GM12873 (cell line): Measurements from ENCODE around the gene OR10J4.

Experiments
- CTCF ChIP-seq: IDR thresholded peaks from 2 replicates; pipeline ENCODE4 v1.5.1; 2012; ENCODE audit warnings: low read depth, mild to moderate bottlenecking, moderate library complexity, low read length, control low read depth; ENCODE audit not compliant: insufficient read depth; ENCODE audit errors: missing control alignments

Gene OR10J4

DNA sequence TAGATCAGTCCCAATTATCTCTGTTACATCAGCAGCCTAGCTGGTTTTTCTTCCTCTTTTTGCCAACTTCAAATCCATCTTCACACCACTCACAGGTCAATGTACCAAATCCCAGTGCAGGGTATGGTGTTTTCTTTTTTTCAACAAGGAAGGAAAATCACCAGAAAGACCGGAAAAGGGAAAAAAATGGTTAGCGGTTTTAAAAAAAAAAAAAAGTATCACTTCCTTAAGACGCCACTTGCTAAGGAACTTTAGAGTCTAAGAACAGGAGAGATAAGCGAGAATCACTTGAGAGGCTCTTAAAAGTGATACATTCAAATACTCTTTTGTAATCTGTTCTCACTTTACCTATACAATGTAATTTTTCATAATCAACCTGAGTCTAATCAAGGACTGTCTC, 4.5 kb downstream of the OR10J4 start:
- TF ChIP-seq CTCF = no peak

DNA sequence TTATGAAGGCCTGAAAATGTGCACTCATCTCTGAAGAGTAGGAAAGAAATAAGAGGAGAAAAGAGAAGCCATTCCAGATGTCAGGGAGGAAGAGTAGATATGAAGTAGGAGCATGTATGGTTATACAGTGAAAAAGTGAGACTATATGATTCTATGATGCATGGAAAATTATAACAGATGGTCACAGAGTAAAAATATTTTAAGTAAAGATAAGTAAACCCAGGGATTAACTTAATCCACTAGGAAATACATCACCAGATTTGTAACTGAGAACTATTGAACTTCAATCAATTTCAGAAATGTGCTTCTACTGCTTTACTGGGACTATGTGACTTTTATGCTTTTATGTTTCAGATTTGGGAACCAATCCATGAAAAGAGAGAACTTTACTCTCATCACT, 7.4 kb downstream of the OR10J4 start, which contains the start of gene OR10J1:
OR10J1 (plus strand) TSS at position 301 of the 400 bp plus-strand sequence; CDS start at position 371, 70 bp downstream.
- no peak for TF ChIP-seq CTCF

- TF ChIP-seq CTCF = no peak
Observed at GRCh38 chr1:159441360-159441759, 9.4 kb downstream of the OR10J4 start.

DNA sequence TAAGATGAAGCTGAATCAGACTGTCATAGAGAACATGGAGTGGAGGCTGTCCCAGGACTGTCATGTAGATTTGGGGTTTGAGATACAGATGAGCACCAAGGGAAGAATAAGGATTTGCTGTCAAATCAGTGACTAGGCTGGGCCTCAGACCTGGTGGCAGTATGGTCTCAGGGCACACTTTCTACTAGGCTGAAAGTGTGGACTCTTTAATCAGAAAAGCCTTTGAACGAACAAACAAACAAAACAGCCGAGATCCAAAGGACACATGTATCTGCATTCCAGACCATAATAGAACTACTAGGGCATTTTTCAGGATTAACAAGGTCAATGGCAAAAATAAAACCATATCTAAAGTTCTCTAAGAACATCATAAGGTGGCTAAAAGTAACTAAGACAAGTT, 10.4 kb downstream of the OR10J4 start:
- TF ChIP-seq CTCF = no peak

DNA sequence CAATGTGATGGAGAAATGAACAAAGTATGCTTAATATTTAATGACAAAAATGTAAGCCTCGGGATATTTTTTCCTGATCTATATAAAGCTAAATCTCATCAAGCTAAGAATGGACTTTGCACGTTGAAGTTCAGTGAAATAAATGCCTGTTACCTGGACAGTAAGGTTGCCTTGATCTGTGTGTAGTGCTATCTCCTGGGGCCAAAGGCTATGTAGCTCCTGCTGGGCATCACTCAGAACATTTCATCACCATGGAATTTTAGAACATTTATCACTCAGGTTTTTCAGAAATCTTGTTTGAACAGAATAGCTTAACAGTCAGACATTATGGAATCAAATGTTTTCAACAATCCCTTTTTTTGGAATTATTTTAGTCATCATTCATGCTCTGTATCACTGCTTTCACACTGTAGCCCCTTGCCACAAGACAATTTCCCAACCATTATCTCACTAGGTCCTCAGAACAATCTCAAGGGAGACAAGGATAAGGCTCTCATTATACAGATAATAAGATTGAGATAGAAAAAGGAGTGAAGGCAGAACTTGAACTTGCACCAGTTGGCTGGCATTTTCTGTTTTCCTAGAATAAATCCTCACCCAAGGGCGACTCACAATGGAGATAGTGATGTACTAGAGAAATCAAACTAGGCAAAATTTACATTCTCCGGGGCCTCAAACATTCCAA, 11.2 kb downstream of the OR10J4 start:
- no peak for TF ChIP-seq CTCF

- TF ChIP-seq CTCF = no peak
Observed at GRCh38 chr1:159444511-159444910, 12.5 kb downstream of the OR10J4 start.

DNA sequence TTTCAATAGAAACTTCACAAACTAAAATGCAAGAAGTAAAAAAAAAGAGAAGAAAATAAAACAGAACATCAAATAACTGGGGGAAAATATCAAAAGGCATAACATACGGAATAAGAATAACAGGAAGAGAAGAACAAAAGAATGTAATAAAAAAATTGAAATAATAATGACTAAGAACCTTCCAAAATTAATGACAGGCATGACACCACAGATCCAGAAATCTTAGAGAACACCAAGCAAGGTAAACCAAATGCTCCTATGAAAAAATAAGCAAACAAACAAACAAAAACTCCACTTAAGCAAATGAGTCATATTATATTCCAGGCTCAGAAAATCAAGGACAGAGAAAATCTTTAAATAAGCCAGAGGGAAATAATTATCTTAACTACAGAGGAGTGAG, 16.2 kb downstream of the OR10J4 start:
- TF ChIP-seq CTCF = no peak
